GM21447 (cell line): Measurements from ENCODE around the gene KLF12.

Experiments used
- ATAC-seq: cut with Tn5 transposase; IDR thresholded peaks from one replicate; pipeline ENCODE4 v1.9.1; 2021; ENCODE audit not compliant: unreplicated experiment

Gene KLF12

GRCh38 chr13:74134221-74134776, at the start of gene KLF12:
TSS of gene KLF12 (minus strand) at chr13:74134404.
- peak; percentile 62 for ATAC-seq

GRCh38 chr13:74182491-74182890, 48.3 kb upstream of the KLF12 start:
- no peak for ATAC-seq

GRCh38 chr13:74174810-74175209, 40.6 kb upstream of the KLF12 start:
- ATAC-seq: no peak

GRCh38 chr13:74173822-74174221, 39.6 kb upstream of the KLF12 start:
- ATAC-seq: no peak

GRCh38 chr13:74171641-74172040, 37.4 kb upstream of the KLF12 start:
- ATAC-seq: no peak

- ATAC-seq: no peak
Measured at GRCh38 chr13:74169676-74170075, 35.5 kb upstream of the KLF12 start.

- no peak for ATAC-seq
Measured at GRCh38 chr13:74168263-74168675, 34.1 kb upstream of the KLF12 start.

- ATAC-seq: no peak
Measured at GRCh38 chr13:74166261-74167004, 32.2 kb upstream of the KLF12 start.

- no peak for ATAC-seq
Measured at GRCh38 chr13:74162782-74163181, 28.6 kb upstream of the KLF12 start.

GRCh38 chr13:74162135-74162534, 27.9 kb upstream of the KLF12 start:
- no peak for ATAC-seq

GRCh38 chr13:74158571-74159352, 24.6 kb upstream of the KLF12 start:
- ATAC-seq: no peak

GRCh38 chr13:74158028-74158427, 23.8 kb upstream of the KLF12 start:
- no peak for ATAC-seq

- no peak for ATAC-seq
Measured at GRCh38 chr13:74154981-74155380, 20.8 kb upstream of the KLF12 start.

GRCh38 chr13:74153316-74153715, 19.1 kb upstream of the KLF12 start:
- no peak for ATAC-seq

GRCh38 chr13:74151859-74152258, 17.7 kb upstream of the KLF12 start:
- no peak for ATAC-seq

- no peak for ATAC-seq
Measured at GRCh38 chr13:74148352-74148751, 14.1 kb upstream of the KLF12 start.

- no peak for ATAC-seq
Measured at GRCh38 chr13:74145249-74145975, 11.2 kb upstream of the KLF12 start.

GRCh38 chr13:74144269-74144668, 10.1 kb upstream of the KLF12 start:
- ATAC-seq: no peak

GRCh38 chr13:74142257-74142656, 8.1 kb upstream of the KLF12 start:
- no peak for ATAC-seq

- no peak for ATAC-seq
Measured at GRCh38 chr13:74138241-74138640, 4.0 kb upstream of the KLF12 start.

- ATAC-seq: no peak
Measured at GRCh38 chr13:74136084-74136658, 2.0 kb upstream of the KLF12 start.
